ENCODE data around the gene L1TD1. TPM values are rescaled to one million over a fixed set of nuclear protein-coding genes. Genes with fewer than 3 reads are reported as not detected.

Gene L1TD1
- polyA plus RNA-seq, 2 of the 4 experiments (the other 2 are of a cell fraction), result not detected

- Histone ChIP-seq H3K9me3 (no peaks in the 10 kb centered on the region), H3K4me3 (no peak overlapping the region), H3K27ac (no peak overlapping the region), H3K4me2 (no peak overlapping the region), H3K4me1 (no peaks in the 10 kb centered on the region)
- ChIA-PET POLR2A (no interaction called here), CTCF (no interaction called here)
- DNase-seq (ENCODE audit: low read depth in 1 of 2, low spot score in 1 of 2) (no peak), FAIRE-seq (no peak), ATAC-seq (no peak)
- 60% methylated on average over 3 of the region's 3 CpGs for WGBS (ENCODE audit: missing lambda C conversion rate)
- TF ChIP-seq PBX3 (IDR thresholded peaks at IDR 0.05) (no peak), TP53 (CRISPR knock-in tag; IDR thresholded peaks at IDR 0.05) (no peak), MAX (IDR thresholded peaks at IDR 0.05) (no peak), FOSL2 (IDR thresholded peaks at IDR 0.05) (no peak), FOSL2 (CRISPR knock-in tag; IDR thresholded peaks at IDR 0.05) (no peak), NR3C1 (IDR thresholded peaks at IDR 0.05) (no peak), NFE2L2 (conservative IDR thresholded peaks at IDR 0.05; ENCODE audit: low read length) (no peak), POLR2A (IDR thresholded peaks at IDR 0.05; ENCODE audit: low read length) (no peak), HEYL (CRISPR knock-in tag; IDR thresholded peaks at IDR 0.05) (no peak), SMC3 (IDR thresholded peaks at IDR 0.05) (no peak), RARB (CRISPR knock-in tag; IDR thresholded peaks at IDR 0.05) (no peak), BHLHE40 (IDR thresholded peaks at IDR 0.05; ENCODE audit: low read depth, low read length) (no peak), MAFK (IDR thresholded peaks at IDR 0.05; ENCODE audit: partially characterized antibody) (no peak), CTCF (IDR thresholded peaks at IDR 0.05) (no peak), EHF (CRISPR knock-in tag; IDR thresholded peaks at IDR 0.05) (no peak), HES2 (IDR thresholded peaks at IDR 0.05) (no peak), CHD2 (IDR thresholded peaks at IDR 0.05; ENCODE audit: low read length, partially characterized antibody) (no peak)
These were observed 9.0 kb upstream of the L1TD1 start for GRCh38 chr1:62185677-62186076.

GRCh38 chr1:62187548-62187947 lies 7.1 kb upstream of the L1TD1 start:
- no peaks in the 10 kb centered on the region for H3K9me3 ChIP-seq
- WGBS (ENCODE audit: missing lambda C conversion rate), result 92% methylated on average over 5 of the region's 5 CpGs
- H3K27ac ChIP-seq, result no peak overlapping the region
- no peak overlapping the region for H3K4me2 ChIP-seq
- FAIRE-seq (no peak), DNase-seq (ENCODE audit: low read depth in 1 of 2, low spot score in 1 of 2) (no peak), ATAC-seq (no peak)
- ChIA-PET POLR2A (no interaction called here), CTCF (no interaction called here)
- TF ChIP-seq ZFP36 (IDR thresholded peaks at IDR 0.05; ENCODE audit: borderline replicate concordance, partially characterized antibody) (no peak), HOXB13 (CRISPR knock-in tag; IDR thresholded peaks at IDR 0.05; ENCODE audit: low read depth) (no peak), NPAS2 (CRISPR knock-in tag; IDR thresholded peaks at IDR 0.05; ENCODE audit: borderline replicate concordance) (no peak), BCL3 (IDR thresholded peaks at IDR 0.05) (no peak), REST (IDR thresholded peaks at IDR 0.05) (no peak), CBX2 (IDR thresholded peaks at IDR 0.05; ENCODE audit: borderline replicate concordance, low read depth) (no peak), EHMT2 (IDR thresholded peaks at IDR 0.05; ENCODE audit: low read depth) (no peak), EHF (CRISPR knock-in tag; IDR thresholded peaks at IDR 0.05) (no peak), KDM1A (IDR thresholded peaks at IDR 0.05; ENCODE audit: low read depth) (no peak), NFE2L2 (conservative IDR thresholded peaks at IDR 0.05; ENCODE audit: low read length) (no peak)
- no peak overlapping the region for H3K4me3 ChIP-seq
- H3K4me1 ChIP-seq, result no peaks in the 10 kb centered on the region

Data from A549 (cell line).